Peyer's patch (tissue), 4 donors: ENCODE data around the gene GPRIN3.

Experiments
- POLR2A ChIP-seq, 2 donors: fragments of 450-650 bp; IDR thresholded peaks; one replicate each; pipeline ENCODE4 v1.5.1; 2017; ENCODE audit warnings: antibody characterized with exemption in 2 of 2, mild to moderate bottlenecking in 2 of 2, moderate library complexity in 2 of 2
- TF ChIP-seq, protein P1 (sequence below), 6 experiments: fragments of 450-650 bp in 4 of 6; fragments of 200-600 bp in 2 of 6; sonication (generic) in 1 of 6; IDR thresholded peaks; one replicate each; pipeline ENCODE4 v1.5.1; 2017 to 2019; ENCODE audit warnings: antibody characterized with exemption in 6 of 6, mild to moderate bottlenecking in 3 of 6, moderate library complexity in 1 of 6

DNA sequence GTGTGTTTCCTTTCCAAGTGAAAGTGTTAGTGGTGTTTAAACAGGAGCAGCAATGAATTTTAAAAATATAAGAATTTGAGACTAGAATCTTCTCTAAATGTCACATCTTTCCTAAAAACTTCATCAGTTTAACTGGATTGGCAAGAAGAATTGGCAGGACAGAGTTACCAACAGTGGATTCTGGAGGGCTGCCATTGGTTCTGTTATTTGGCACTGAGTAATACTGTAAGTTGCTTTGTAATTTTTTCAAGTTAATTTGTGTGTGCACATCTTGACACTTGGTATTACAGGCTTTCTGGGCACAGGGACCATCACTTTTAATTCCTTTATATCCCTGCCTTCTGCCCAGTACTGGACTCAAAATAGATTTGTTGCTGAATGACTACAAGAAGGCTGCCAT, 4.5 kb upstream of the GPRIN3 start:
- TF ChIP-seq, protein P1, sequence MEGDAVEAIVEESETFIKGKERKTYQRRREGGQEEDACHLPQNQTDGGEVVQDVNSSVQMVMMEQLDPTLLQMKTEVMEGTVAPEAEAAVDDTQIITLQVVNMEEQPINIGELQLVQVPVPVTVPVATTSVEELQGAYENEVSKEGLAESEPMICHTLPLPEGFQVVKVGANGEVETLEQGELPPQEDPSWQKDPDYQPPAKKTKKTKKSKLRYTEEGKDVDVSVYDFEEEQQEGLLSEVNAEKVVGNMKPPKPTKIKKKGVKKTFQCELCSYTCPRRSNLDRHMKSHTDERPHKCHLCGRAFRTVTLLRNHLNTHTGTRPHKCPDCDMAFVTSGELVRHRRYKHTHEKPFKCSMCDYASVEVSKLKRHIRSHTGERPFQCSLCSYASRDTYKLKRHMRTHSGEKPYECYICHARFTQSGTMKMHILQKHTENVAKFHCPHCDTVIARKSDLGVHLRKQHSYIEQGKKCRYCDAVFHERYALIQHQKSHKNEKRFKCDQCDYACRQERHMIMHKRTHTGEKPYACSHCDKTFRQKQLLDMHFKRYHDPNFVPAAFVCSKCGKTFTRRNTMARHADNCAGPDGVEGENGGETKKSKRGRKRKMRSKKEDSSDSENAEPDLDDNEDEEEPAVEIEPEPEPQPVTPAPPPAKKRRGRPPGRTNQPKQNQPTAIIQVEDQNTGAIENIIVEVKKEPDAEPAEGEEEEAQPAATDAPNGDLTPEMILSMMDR (IDR thresholded peaks at IDR 0.05): no peak
- TF ChIP-seq POLR2A (IDR thresholded peaks at IDR 0.05): no peak
